Hematopoietic multipotent progenitor cell treated with erythropoietin and hydrocortisone succinate and interleukin-3 and kit ligand, for 17 days (in vitro differentiated cells): ENCODE measurements around the gene TRIM64.
"Not testable (repeated sequence)": the region's sequence is repeated elsewhere in the genome, so short reads cannot be mapped to it uniquely, and the experiment has no call there.

Experiments used
- DNase-seq: peaks from one replicate; pipeline ENCODE4 v3.0.0-alpha.2; 2015; ENCODE audit warnings: low spot score

TRIM64 gene

GRCh38 chr11:89965737-89966136 is at the start of gene TRIM64:
Gene TRIM64, plus strand, starts transcription at chr11:89966037. Its CDS starts 2,467 bp downstream, at chr11:89968504.
- not testable (repeated sequence) for DNase-seq

- DNase-seq: no peak
Observed at GRCh38 chr11:89922195-89922660, 43.6 kb upstream of the TRIM64 start, which contains the start of gene TRIM49D1. Gene TRIM49D1, minus strand, starts transcription at chr11:89922245. Its CDS starts 4,535 bp downstream, at chr11:89917710.

GRCh38 chr11:89923764-89924163 is 42.1 kb upstream of the TRIM64 start, which contains the start of gene TRIM49D2:
Gene TRIM49D2, plus strand, starts transcription at chr11:89924064. Its CDS starts 2,698 bp downstream, at chr11:89926762.
- DNase-seq: not testable (repeated sequence)

GRCh38 chr11:89960833-89961232 is 5.0 kb upstream of the TRIM64 start:
- not testable (repeated sequence) for DNase-seq
